ENCODE measurements around the gene EZH1.
A peak's percentile ranks its signal among the peaks of the same experiment; 100 is the strongest.
"Not testable (repeated sequence)": the region's sequence is repeated elsewhere in the genome, so short reads cannot be mapped to it uniquely, and the experiment has no call there.

The EZH1 gene

DNA sequence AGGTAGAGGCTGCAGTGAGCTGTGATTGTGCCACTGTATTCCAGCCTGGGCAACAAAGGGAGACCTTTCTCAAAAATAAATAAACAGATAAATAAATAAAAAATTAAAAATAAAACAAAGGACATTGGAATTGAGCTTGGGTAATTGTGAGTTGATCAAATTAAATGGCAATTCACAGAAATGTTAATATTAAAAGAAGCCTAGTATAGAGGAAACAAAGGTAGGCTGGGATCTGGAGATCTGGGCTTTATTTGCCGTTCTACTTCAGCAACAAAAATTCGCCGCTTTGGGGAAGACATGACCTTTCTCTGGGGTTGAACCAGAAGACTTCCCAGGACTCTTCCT is 28.1 kb upstream of the EZH1 start:
- H3K27me3 ChIP-seq (ENCODE audit: control insufficient read depth in 1 of 2, insufficient read depth in 2 of 2, low read length in 2 of 2), result no peaks in the 10 kb centered on the region
- peaks cover 10 to 12% of the 10 kb centered on the region in 2 donors for H3K4me1 ChIP-seq (ENCODE audit: control insufficient read depth in 1 of 2, insufficient read depth in 2 of 2, low read length in 2 of 2)
- H3K9ac ChIP-seq (ENCODE audit: low read depth in 1 of 2, low read length in 2 of 2), result peak overlapping the region; percentile 86 to 88
- H3K4me3 ChIP-seq (ENCODE audit: low read depth in 1 of 2, low read length in 2 of 2), result peak overlapping the region; percentile 86 to 99
- H3K9me3 ChIP-seq (ENCODE audit: control insufficient read depth in 1 of 2, low read length in 2 of 2), result no peaks in the 10 kb centered on the region
- H3K27ac ChIP-seq (ENCODE audit: low read depth, low read length), result peak overlapping the region; percentile 64
- H3K36me3 ChIP-seq (ENCODE audit: control insufficient read depth in 1 of 2, insufficient read depth in 2 of 2, low read length in 2 of 2), result peaks cover 11 to 24% of the 10 kb centered on the region in 2 donors

DNA sequence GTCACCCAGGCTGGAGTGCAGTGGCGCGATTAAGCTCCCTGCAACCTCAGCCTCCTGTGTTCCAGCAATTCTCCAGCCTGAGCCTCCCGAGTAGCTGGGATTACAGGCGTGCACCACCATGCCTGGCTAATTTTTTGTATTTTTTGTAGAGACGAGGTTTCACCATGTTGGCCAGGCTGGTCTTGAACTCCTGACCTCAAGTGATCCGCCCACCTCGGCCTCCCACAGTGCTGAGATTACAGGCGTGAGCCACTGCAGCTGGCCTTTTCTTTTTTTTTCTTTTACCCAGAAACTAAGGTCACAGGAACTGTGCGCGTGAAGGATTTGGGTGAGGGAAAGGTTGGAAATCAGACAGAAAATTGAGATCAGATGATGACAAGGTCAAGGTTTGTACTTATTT is 25.1 kb upstream of the EZH1 start:
- H3K27me3 ChIP-seq (ENCODE audit: control insufficient read depth in 1 of 2, insufficient read depth in 2 of 2, low read length in 2 of 2); H3K9me3 ChIP-seq (ENCODE audit: control insufficient read depth in 1 of 2, low read length in 2 of 2); H3K4me3 ChIP-seq (ENCODE audit: low read depth in 1 of 2, low read length in 2 of 2); H3K9ac ChIP-seq (ENCODE audit: low read depth in 1 of 2, low read length in 2 of 2); H3K36me3 ChIP-seq (ENCODE audit: control insufficient read depth in 1 of 2, insufficient read depth in 2 of 2, low read length in 2 of 2); H3K27ac ChIP-seq (ENCODE audit: low read depth, low read length): not testable (repeated sequence)
- peaks cover 10 to 12% of the 10 kb centered on the region in 2 donors for H3K4me1 ChIP-seq (ENCODE audit: control insufficient read depth in 1 of 2, insufficient read depth in 2 of 2, low read length in 2 of 2)

DNA sequence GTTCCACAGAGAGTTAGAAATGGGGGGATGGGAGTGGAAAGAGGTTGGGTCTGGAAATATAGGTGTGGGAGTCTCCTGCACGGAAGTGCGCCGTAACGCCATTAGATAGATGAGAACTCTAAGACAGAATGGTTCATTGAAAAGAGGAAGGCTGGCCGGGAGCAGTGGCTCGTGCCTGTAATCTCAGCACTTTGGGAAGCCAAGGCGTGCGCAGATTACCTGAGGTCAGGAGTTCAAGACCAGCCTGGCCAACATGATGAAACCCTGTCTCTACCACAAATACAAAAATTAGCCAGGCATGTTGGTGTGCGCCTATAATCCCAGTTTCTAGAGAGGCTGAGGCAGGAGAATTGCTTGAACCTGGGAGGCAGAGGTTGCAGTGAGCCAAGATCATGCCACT is 23.2 kb upstream of the EZH1 start:
- H3K27ac ChIP-seq (ENCODE audit: low read depth, low read length); H3K4me3 ChIP-seq (ENCODE audit: low read depth in 1 of 2, low read length in 2 of 2); H3K27me3 ChIP-seq (ENCODE audit: control insufficient read depth in 1 of 2, insufficient read depth in 2 of 2, low read length in 2 of 2); H3K9ac ChIP-seq (ENCODE audit: low read depth in 1 of 2, low read length in 2 of 2); H3K36me3 ChIP-seq (ENCODE audit: control insufficient read depth in 1 of 2, insufficient read depth in 2 of 2, low read length in 2 of 2); H3K9me3 ChIP-seq (ENCODE audit: control insufficient read depth in 1 of 2, low read length in 2 of 2); H3K4me1 ChIP-seq (ENCODE audit: control insufficient read depth in 1 of 2, insufficient read depth in 2 of 2, low read length in 2 of 2): not testable (repeated sequence)

DNA sequence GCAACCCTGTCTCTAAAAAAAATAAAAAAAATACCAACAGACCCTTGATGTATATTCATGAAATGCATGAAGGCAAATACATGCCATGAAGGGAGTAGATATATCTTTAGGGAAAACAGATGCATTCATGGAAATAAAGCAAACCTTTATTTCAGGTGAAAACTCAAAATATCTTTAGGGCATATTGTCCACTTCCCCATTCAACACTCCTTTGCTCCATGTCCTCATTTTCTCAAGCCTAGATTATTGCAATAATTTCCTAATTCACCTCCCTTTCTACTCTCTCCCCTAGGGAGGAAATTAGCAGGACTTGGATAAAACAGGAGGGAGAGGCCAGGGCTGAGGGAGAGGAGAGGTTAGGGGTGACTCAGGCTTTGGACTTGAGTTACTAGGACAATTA is 22.7 kb upstream of the EZH1 start:
- no peaks in the 10 kb centered on the region for H3K36me3 ChIP-seq (ENCODE audit: control insufficient read depth in 1 of 2, insufficient read depth in 2 of 2, low read length in 2 of 2)
- no peaks in the 10 kb centered on the region for H3K4me1 ChIP-seq (ENCODE audit: control insufficient read depth in 1 of 2, insufficient read depth in 2 of 2, low read length in 2 of 2)
- H3K9me3 ChIP-seq (ENCODE audit: control insufficient read depth in 1 of 2, low read length in 2 of 2), result no peaks in the 10 kb centered on the region
- peaks cover 0 to under 1% of the 10 kb centered on the region in 2 donors for H3K27me3 ChIP-seq (ENCODE audit: control insufficient read depth in 1 of 2, insufficient read depth in 2 of 2, low read length in 2 of 2)
- H3K9ac ChIP-seq (ENCODE audit: low read depth in 1 of 2, low read length in 2 of 2), result no peak overlapping the region
- no peak overlapping the region for H3K4me3 ChIP-seq (ENCODE audit: low read depth in 1 of 2, low read length in 2 of 2)
- no peak overlapping the region for H3K27ac ChIP-seq (ENCODE audit: low read depth, low read length)

DNA sequence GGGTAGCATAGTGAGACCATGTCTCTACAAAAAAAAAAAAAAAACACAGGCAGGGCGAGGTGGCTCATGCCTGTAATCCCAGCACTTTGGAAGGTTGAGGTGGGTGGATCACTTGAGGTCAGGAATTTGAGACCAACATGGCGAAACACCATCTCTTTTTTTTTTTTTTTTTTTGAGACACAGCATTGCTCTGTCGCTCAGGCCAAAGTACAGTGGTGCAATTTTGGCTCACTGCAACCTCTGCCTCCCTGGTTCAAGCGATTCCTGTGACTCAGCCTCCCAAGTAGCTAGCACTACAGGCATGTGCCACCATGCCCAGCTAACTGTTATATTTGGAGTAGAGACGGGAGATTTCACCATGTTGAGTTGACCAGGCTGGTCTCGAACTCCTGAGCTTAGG is 21.3 kb upstream of the EZH1 start:
- no peak overlapping the region for H3K27ac ChIP-seq (ENCODE audit: low read depth, low read length)
- H3K9ac ChIP-seq (ENCODE audit: low read depth in 1 of 2, low read length in 2 of 2), result no peak overlapping the region
- H3K4me1 ChIP-seq (ENCODE audit: control insufficient read depth in 1 of 2, insufficient read depth in 2 of 2, low read length in 2 of 2), result peaks cover 4 to 5% of the 10 kb centered on the region in 2 donors
- peaks cover 6 to 12% of the 10 kb centered on the region in 2 donors for H3K27me3 ChIP-seq (ENCODE audit: control insufficient read depth in 1 of 2, insufficient read depth in 2 of 2, low read length in 2 of 2)
- no peaks in the 10 kb centered on the region for H3K36me3 ChIP-seq (ENCODE audit: control insufficient read depth in 1 of 2, insufficient read depth in 2 of 2, low read length in 2 of 2)
- no peak overlapping the region for H3K4me3 ChIP-seq (ENCODE audit: low read depth in 1 of 2, low read length in 2 of 2)
- no peaks in the 10 kb centered on the region for H3K9me3 ChIP-seq (ENCODE audit: control insufficient read depth in 1 of 2, low read length in 2 of 2)

DNA sequence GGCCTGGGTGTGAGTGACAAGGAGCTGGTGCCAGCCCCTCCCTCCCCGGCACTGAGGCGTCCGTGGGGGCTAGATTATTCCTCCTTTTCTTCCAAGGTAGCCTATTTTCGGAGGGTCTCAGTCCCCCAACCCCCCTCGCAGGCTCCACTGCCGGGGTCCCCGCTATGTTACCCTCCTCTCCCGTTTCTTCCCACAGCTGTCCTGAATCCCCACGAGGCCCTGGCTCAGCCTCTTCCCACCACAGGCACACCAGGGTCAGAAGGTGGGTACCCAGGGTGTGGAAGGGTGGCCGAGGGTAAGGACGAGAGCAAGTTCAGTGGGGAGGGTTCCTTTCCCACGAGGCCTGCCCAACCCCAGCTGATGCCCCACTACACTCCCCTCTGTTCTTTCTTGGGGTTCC is 16.8 kb upstream of the EZH1 start:
- Histone ChIP-seq H3K27ac (ENCODE audit: low read depth, low read length) (no peak overlapping the region), H3K4me3 (ENCODE audit: low read depth in 1 of 2, low read length in 2 of 2) (peak overlapping the region; percentile 43 to 61), H3K9me3 (ENCODE audit: control insufficient read depth in 1 of 2, low read length in 2 of 2) (no peaks in the 10 kb centered on the region), H3K36me3 (ENCODE audit: control insufficient read depth in 1 of 2, insufficient read depth in 2 of 2, low read length in 2 of 2) (no peaks in the 10 kb centered on the region), H3K4me1 (ENCODE audit: control insufficient read depth in 1 of 2, insufficient read depth in 2 of 2, low read length in 2 of 2) (peaks cover 4 to 12% of the 10 kb centered on the region in 2 donors), H3K9ac (ENCODE audit: low read depth in 1 of 2, low read length in 2 of 2) (peak overlapping the region in 1 of 2 donors; percentile 38), H3K27me3 (ENCODE audit: control insufficient read depth in 1 of 2, insufficient read depth in 2 of 2, low read length in 2 of 2) (peaks cover 9 to 22% of the 10 kb centered on the region in 2 donors)

DNA sequence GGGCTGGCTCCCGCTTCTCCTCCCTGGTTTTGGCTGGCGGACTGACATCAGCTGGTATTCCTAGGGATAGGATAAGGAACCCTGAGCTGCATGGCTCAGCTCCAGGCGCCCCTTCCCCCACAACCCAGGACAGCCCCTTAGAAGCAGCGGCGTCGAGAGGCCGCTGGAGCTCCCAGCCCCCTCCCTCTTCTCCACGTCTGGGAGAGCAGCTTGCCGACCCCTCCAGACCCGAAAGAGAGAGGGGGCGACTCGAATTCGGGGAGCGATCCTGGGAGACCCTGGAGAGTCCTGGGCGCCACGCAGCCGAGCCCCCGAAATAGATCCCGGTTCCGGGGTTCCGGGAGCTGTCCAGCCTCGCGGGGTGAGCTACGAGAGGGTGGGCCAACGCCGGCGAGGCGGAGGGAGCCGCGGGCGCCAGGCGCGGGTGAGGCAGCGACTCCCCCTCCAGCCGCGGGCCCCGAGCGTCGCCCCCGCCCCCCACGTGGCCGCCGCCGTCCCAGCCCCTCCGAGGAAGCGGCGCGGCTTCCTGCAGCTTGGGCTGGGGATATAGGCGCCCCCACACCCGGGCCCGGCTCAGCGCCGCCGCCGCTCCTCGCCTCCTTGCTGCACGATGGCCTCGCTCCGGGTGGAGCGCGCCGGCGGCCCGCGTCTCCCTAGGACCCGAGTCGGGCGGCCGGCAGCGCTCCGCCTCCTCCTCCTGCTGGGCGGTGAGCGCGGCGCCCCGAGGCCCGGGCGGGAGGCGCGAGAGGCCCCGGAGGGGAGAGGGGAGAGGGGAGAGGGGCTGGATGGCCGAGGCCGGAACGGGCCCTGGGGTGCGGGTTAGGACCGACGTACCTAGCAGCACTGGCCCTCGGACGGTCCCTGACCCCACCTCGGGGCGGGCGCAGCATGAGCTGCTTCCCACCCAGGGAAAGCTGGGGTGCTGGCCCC is 16.1 kb upstream of the EZH1 start, which contains the start of gene RAMP2:
Gene RAMP2, plus strand, starts transcription at position 576 of the 930 bp plus-strand sequence. Its CDS starts 35 bp downstream, at position 611.
- Histone ChIP-seq H3K27ac (ENCODE audit: low read depth, low read length) (no peak within 1 kb of the TSS), H3K4me3 (ENCODE audit: low read depth in 1 of 2, low read length in 2 of 2) (peak within 1 kb of the TSS; percentile 43 to 61), H3K9me3 (ENCODE audit: control insufficient read depth in 1 of 2, low read length in 2 of 2) (no peaks in the 10 kb centered on the region)

DNA sequence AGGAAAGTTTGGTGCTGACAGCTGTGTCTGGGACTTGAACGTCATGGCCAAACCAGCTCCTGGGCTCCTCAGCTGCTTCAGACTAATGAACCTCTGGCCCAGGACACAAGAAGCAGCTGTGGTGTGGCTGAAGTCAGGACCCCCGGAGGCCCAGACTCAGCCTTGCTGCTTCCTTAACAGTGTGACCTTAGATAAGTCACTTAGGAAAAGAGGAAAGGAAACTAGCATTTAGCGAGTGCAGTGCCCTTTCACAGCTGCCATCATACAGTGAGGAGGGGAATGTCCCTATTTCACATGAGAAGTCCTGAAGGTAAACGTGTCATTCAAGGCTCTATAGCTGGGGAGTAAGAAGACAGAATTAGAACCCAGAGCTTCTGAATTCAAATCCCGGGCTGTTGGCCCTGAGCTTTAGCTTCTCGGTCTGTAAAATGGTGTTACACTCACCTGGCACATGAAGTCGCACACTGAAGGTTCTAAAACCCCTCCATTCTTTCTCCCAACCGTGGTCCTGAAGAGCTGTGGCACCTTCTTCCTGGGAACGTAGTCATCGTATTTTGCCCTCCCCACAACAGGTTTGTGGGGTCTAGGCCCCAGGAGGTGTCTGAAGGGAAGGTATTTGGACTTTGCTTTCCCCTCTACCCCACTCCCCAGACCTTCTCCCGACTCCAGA is 15.3 kb upstream of the EZH1 start:
- H3K4me3 ChIP-seq (ENCODE audit: low read depth in 1 of 2, low read length in 2 of 2), result peak overlapping the region; percentile 43 to 61
- H3K27me3 ChIP-seq (ENCODE audit: control insufficient read depth in 1 of 2, insufficient read depth in 2 of 2, low read length in 2 of 2), result peaks cover 9 to 22% of the 10 kb centered on the region in 2 donors
- H3K27ac ChIP-seq (ENCODE audit: low read depth, low read length), result no peak overlapping the region
- peaks cover 4 to 12% of the 10 kb centered on the region in 2 donors for H3K4me1 ChIP-seq (ENCODE audit: control insufficient read depth in 1 of 2, insufficient read depth in 2 of 2, low read length in 2 of 2)
- no peaks in the 10 kb centered on the region for H3K36me3 ChIP-seq (ENCODE audit: control insufficient read depth in 1 of 2, insufficient read depth in 2 of 2, low read length in 2 of 2)
- no peak overlapping the region for H3K9ac ChIP-seq (ENCODE audit: low read depth in 1 of 2, low read length in 2 of 2)
- no peaks in the 10 kb centered on the region for H3K9me3 ChIP-seq (ENCODE audit: control insufficient read depth in 1 of 2, low read length in 2 of 2)

More for the DNA sequence above, 16.1 kb upstream of the EZH1 start, which contains the start of gene RAMP2:
- Histone ChIP-seq H3K36me3 (ENCODE audit: control insufficient read depth in 1 of 2, insufficient read depth in 2 of 2, low read length in 2 of 2) (no peaks in the 10 kb centered on the region), H3K4me1 (ENCODE audit: control insufficient read depth in 1 of 2, insufficient read depth in 2 of 2, low read length in 2 of 2) (peaks cover 4 to 12% of the 10 kb centered on the region in 2 donors), H3K9ac (ENCODE audit: low read depth in 1 of 2, low read length in 2 of 2) (peak within 1 kb of the TSS in 1 of 2 donors; percentile 38), H3K27me3 (ENCODE audit: control insufficient read depth in 1 of 2, insufficient read depth in 2 of 2, low read length in 2 of 2) (peaks cover 9 to 22% of the 10 kb centered on the region in 2 donors)

DNA sequence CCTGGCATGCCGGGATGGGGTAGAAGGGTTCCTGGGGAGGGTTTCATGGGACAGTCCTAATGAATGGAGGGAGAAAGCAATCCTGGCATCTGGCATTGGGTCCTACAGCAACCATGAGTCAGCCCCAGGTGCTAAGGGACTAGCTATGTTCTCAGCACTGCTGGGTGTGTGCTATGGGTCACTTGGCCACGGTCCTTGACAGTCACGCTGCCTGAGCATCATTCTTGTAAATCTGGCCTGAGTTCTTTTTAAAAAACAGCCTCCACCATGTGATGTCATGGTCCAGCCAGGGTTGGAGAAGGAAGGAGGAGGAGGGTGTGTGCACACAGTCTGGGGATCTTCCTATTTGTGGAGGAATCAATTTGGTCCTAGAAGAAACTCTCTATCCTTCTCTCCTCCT is 9.9 kb upstream of the EZH1 start:
- no peak overlapping the region for H3K27ac ChIP-seq (ENCODE audit: low read depth, low read length)
- H3K4me1 ChIP-seq (ENCODE audit: control insufficient read depth in 1 of 2, insufficient read depth in 2 of 2, low read length in 2 of 2), result peaks cover 0 to 3% of the 10 kb centered on the region in 2 donors
- H3K4me3 ChIP-seq (ENCODE audit: low read depth in 1 of 2, low read length in 2 of 2), result no peak overlapping the region
- no peaks in the 10 kb centered on the region for H3K36me3 ChIP-seq (ENCODE audit: control insufficient read depth in 1 of 2, insufficient read depth in 2 of 2, low read length in 2 of 2)
- H3K9me3 ChIP-seq (ENCODE audit: control insufficient read depth in 1 of 2, low read length in 2 of 2), result no peaks in the 10 kb centered on the region
- peaks cover 0 to 4% of the 10 kb centered on the region in 2 donors for H3K27me3 ChIP-seq (ENCODE audit: control insufficient read depth in 1 of 2, insufficient read depth in 2 of 2, low read length in 2 of 2)
- no peak overlapping the region for H3K9ac ChIP-seq (ENCODE audit: low read depth in 1 of 2, low read length in 2 of 2)

DNA sequence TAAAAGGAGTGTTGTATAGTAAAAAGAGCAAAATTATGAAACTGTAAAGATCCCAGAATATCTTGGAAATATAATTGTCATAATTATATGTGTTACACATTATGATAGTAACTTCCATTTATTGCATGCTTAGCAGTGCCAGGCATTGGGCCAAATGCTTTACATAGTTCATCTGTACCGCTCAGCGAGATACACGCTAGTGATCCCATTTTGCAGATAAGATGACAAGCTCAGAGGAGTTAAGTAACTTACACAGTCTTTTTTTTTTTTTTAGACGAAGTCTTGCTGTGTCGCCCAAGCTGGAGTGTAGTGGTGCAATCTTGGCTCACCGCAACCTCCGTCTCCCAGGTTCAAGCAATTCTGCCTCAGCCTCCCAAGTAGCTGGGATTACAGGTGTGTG is 6.8 kb upstream of the EZH1 start:
- Histone ChIP-seq H3K4me1 (ENCODE audit: control insufficient read depth in 1 of 2, insufficient read depth in 2 of 2, low read length in 2 of 2) (peaks cover 0 to 3% of the 10 kb centered on the region in 2 donors), H3K27ac (ENCODE audit: low read depth, low read length) (no peak overlapping the region), H3K36me3 (ENCODE audit: control insufficient read depth in 1 of 2, insufficient read depth in 2 of 2, low read length in 2 of 2) (no peaks in the 10 kb centered on the region), H3K4me3 (ENCODE audit: low read depth in 1 of 2, low read length in 2 of 2) (no peak overlapping the region), H3K9ac (ENCODE audit: low read depth in 1 of 2, low read length in 2 of 2) (no peak overlapping the region), H3K27me3 (ENCODE audit: control insufficient read depth in 1 of 2, insufficient read depth in 2 of 2, low read length in 2 of 2) (peaks cover 0 to 4% of the 10 kb centered on the region in 2 donors), H3K9me3 (ENCODE audit: control insufficient read depth in 1 of 2, low read length in 2 of 2) (no peaks in the 10 kb centered on the region)
